ENCODE results near the gene CEP131.

CEP131 gene

GRCh38 chr17:81242421-81243332 lies 19.9 kb upstream of the CEP131 start:
- H3K9ac ChIP-seq (ENCODE audit: low read depth, low read length), result no peak overlapping the region
- H3K4me2 ChIP-seq (ENCODE audit: low read length), result no peak overlapping the region
- H3K9me3 ChIP-seq (replicated peaks; ENCODE audit: low read length), result no peaks in the 10 kb centered on the region
- no peaks in the 10 kb centered on the region for H3K27me3 ChIP-seq (ENCODE audit: control insufficient read depth, insufficient read depth, low read length)
- H3K4me1 ChIP-seq (ENCODE audit: control insufficient read depth, insufficient read depth, low read length), result peaks cover 21% of the 10 kb centered on the region
- H3K4me3 ChIP-seq (ENCODE audit: low read length), result no peak overlapping the region
- H3K36me3 ChIP-seq (ENCODE audit: insufficient read depth, low read length), result peaks cover 12% of the 10 kb centered on the region

GRCh38 chr17:81241648-81242420 lies 19.1 kb upstream of the CEP131 start:
- Histone ChIP-seq H3K4me3 (ENCODE audit: low read length) (no peak overlapping the region), H3K36me3 (ENCODE audit: insufficient read depth, low read length) (peaks cover 12% of the 10 kb centered on the region), H3K9me3 (replicated peaks; ENCODE audit: low read length) (no peaks in the 10 kb centered on the region), H3K9ac (ENCODE audit: low read depth, low read length) (no peak overlapping the region), H3K4me2 (ENCODE audit: low read length) (no peak overlapping the region), H3K27me3 (ENCODE audit: control insufficient read depth, insufficient read depth, low read length) (no peaks in the 10 kb centered on the region), H3K4me1 (ENCODE audit: control insufficient read depth, insufficient read depth, low read length) (peaks cover 25% of the 10 kb centered on the region)

- H3K4me3 ChIP-seq (ENCODE audit: low read length), result no peak overlapping the region
- H3K4me2 ChIP-seq (ENCODE audit: low read length), result no peak overlapping the region
- no peak overlapping the region for H3K9ac ChIP-seq (ENCODE audit: low read depth, low read length)
- H3K4me1 ChIP-seq (ENCODE audit: control insufficient read depth, insufficient read depth, low read length), result peaks cover 25% of the 10 kb centered on the region
- no peaks in the 10 kb centered on the region for H3K27me3 ChIP-seq (ENCODE audit: control insufficient read depth, insufficient read depth, low read length)
- H3K36me3 ChIP-seq (ENCODE audit: insufficient read depth, low read length), result peaks cover 12% of the 10 kb centered on the region
- H3K9me3 ChIP-seq (replicated peaks; ENCODE audit: low read length), result no peaks in the 10 kb centered on the region
Observed at GRCh38 chr17:81241203-81241602, 18.4 kb upstream of the CEP131 start.

GRCh38 chr17:81240761-81241160 lies 18.0 kb upstream of the CEP131 start:
- H3K4me2 ChIP-seq (ENCODE audit: low read length), result peak overlapping the region; percentile 100
- H3K9ac ChIP-seq (ENCODE audit: low read depth, low read length), result no peak overlapping the region
- no peaks in the 10 kb centered on the region for H3K27me3 ChIP-seq (ENCODE audit: control insufficient read depth, insufficient read depth, low read length)
- peak overlapping the region; percentile 83 for H3K4me3 ChIP-seq (ENCODE audit: low read length)
- H3K36me3 ChIP-seq (ENCODE audit: insufficient read depth, low read length), result peaks cover 12% of the 10 kb centered on the region
- peaks cover 25% of the 10 kb centered on the region for H3K4me1 ChIP-seq (ENCODE audit: control insufficient read depth, insufficient read depth, low read length)
- no peaks in the 10 kb centered on the region for H3K9me3 ChIP-seq (replicated peaks; ENCODE audit: low read length)

- Histone ChIP-seq H3K27me3 (ENCODE audit: control insufficient read depth, insufficient read depth, low read length) (no peaks in the 10 kb centered on the region), H3K4me2 (ENCODE audit: low read length) (peak overlapping the region; percentile 100), H3K9ac (ENCODE audit: low read depth, low read length) (peak overlapping the region; percentile 89), H3K4me3 (ENCODE audit: low read length) (peak overlapping the region; percentile 83), H3K36me3 (ENCODE audit: insufficient read depth, low read length) (peaks cover 12% of the 10 kb centered on the region), H3K4me1 (ENCODE audit: control insufficient read depth, insufficient read depth, low read length) (peaks cover 22% of the 10 kb centered on the region), H3K9me3 (replicated peaks; ENCODE audit: low read length) (no peaks in the 10 kb centered on the region)
Observed at GRCh38 chr17:81239714-81240555, 17.2 kb upstream of the CEP131 start.

- H3K4me2 ChIP-seq (ENCODE audit: low read length), result peak within 1 kb of the TSS; percentile 100
- H3K27me3 ChIP-seq (ENCODE audit: control insufficient read depth, insufficient read depth, low read length), result no peaks in the 10 kb centered on the region
- H3K4me1 ChIP-seq (ENCODE audit: control insufficient read depth, insufficient read depth, low read length), result peaks cover 22% of the 10 kb centered on the region
- peak within 1 kb of the TSS; percentile 83 for H3K4me3 ChIP-seq (ENCODE audit: low read length)
- no peaks in the 10 kb centered on the region for H3K9me3 ChIP-seq (replicated peaks; ENCODE audit: low read length)
- peaks cover 12% of the 10 kb centered on the region for H3K36me3 ChIP-seq (ENCODE audit: insufficient read depth, low read length)
- peak within 1 kb of the TSS; percentile 89 for H3K9ac ChIP-seq (ENCODE audit: low read depth, low read length)
Observed at GRCh38 chr17:81238815-81239713, 16.3 kb upstream of the CEP131 start, which contains the start of the genes NDUFAF8 and TEPSIN. TSS of gene NDUFAF8 (plus strand) at chr17:81239318. CDS start at chr17:81239364, 46 bp downstream. TSS of gene TEPSIN (minus strand) at chr17:81239055. CDS start at chr17:81239033, 22 bp downstream.

- Histone ChIP-seq H3K9me3 (replicated peaks; ENCODE audit: low read length) (no peaks in the 10 kb centered on the region), H3K4me3 (ENCODE audit: low read length) (peak overlapping the region; percentile 80), H3K4me2 (ENCODE audit: low read length) (peak overlapping the region; percentile 93), H3K4me1 (ENCODE audit: control insufficient read depth, insufficient read depth, low read length) (peaks cover 22% of the 10 kb centered on the region), H3K36me3 (ENCODE audit: insufficient read depth, low read length) (peaks cover 12% of the 10 kb centered on the region), H3K9ac (ENCODE audit: low read depth, low read length) (peak overlapping the region; percentile 87), H3K27me3 (ENCODE audit: control insufficient read depth, insufficient read depth, low read length) (no peaks in the 10 kb centered on the region)
Observed at GRCh38 chr17:81238490-81238814, 15.7 kb upstream of the CEP131 start.

GRCh38 chr17:81237591-81238489 lies 15.1 kb upstream of the CEP131 start:
- no peaks in the 10 kb centered on the region for H3K9me3 ChIP-seq (replicated peaks; ENCODE audit: low read length)
- H3K4me2 ChIP-seq (ENCODE audit: low read length), result peak overlapping the region; percentile 93
- H3K4me1 ChIP-seq (ENCODE audit: control insufficient read depth, insufficient read depth, low read length), result peaks cover 22% of the 10 kb centered on the region
- no peaks in the 10 kb centered on the region for H3K27me3 ChIP-seq (ENCODE audit: control insufficient read depth, insufficient read depth, low read length)
- H3K4me3 ChIP-seq (ENCODE audit: low read length), result peak overlapping the region; percentile 80
- H3K36me3 ChIP-seq (ENCODE audit: insufficient read depth, low read length), result peaks cover 15% of the 10 kb centered on the region
- H3K9ac ChIP-seq (ENCODE audit: low read depth, low read length), result peak overlapping the region; percentile 87

GRCh38 chr17:81236784-81237183 lies 14.0 kb upstream of the CEP131 start:
- no peak overlapping the region for H3K9ac ChIP-seq (ENCODE audit: low read depth, low read length)
- H3K4me3 ChIP-seq (ENCODE audit: low read length), result no peak overlapping the region
- H3K9me3 ChIP-seq (replicated peaks; ENCODE audit: low read length), result no peaks in the 10 kb centered on the region
- H3K4me1 ChIP-seq (ENCODE audit: control insufficient read depth, insufficient read depth, low read length), result peaks cover 22% of the 10 kb centered on the region
- H3K27me3 ChIP-seq (ENCODE audit: control insufficient read depth, insufficient read depth, low read length), result no peaks in the 10 kb centered on the region
- H3K36me3 ChIP-seq (ENCODE audit: insufficient read depth, low read length), result peaks cover 17% of the 10 kb centered on the region
- no peak overlapping the region for H3K4me2 ChIP-seq (ENCODE audit: low read length)
